ENCODE results near the gene LPP.

- TF ChIP-seq CTCF (IDR thresholded peaks at IDR 0.05) (no peak), EZH2 (IDR thresholded peaks at IDR 0.05; ENCODE audit: borderline replicate concordance, insufficient read depth, low read depth, low read length, poor library complexity, severe bottlenecking) (no peak)
These were observed 20.5 kb downstream of the LPP start for GRCh38 chr3:188174317-188175044.
